ENCODE measurements around the gene CRB1. TPM values are rescaled to one million over a fixed set of nuclear protein-coding genes. Genes with fewer than 3 reads are reported as not detected.

The CRB1 gene
- polyA plus RNA-seq, 3 donors = not detected

DNA sequence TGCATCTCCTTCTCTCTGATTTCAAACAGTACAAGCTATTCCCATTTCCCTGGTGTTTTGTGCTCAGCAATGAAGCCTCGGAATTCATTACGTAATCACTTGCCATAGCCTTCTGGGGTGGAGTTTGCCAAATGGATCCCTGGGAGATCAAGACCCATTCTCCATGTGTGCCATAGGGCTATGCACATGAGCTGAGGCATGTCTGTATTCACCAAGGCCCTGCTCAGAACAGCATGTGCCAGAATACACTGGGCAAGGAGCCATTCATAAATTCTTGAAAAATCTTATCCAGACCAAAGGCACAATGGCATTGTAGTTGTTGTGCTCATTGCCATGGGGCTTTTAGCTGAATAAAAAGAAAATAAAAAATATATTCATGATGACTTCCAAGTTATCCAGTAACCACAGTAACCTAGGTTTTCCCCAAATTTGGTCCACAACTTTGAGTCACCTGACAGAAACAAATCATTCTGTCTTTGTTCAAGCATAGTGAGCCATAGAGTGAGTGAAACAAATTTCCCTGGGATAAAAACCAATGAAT is 53.0 kb downstream of the CRB1 start:
- peaks cover 0 to 3% (median 0%) of the 10 kb centered on the region in 7 donors for H3K9me3 Mint-ChIP-seq
- H3K4me3 ChIP-seq (replicated peaks in 1 of 3; ENCODE audit: low read depth in 2 of 3, low read length in 3 of 3) = no peak overlapping the region
- H3K36me3 Mint-ChIP-seq = no peaks in the 10 kb centered on the region
- no peaks in the 10 kb centered on the region for H3K4me1 ChIP-seq (ENCODE audit: control insufficient read depth in 1 of 2, insufficient read depth in 2 of 2, low read length in 2 of 2)
- no peaks in the 10 kb centered on the region for H3K36me3 ChIP-seq (replicated peaks in 1 of 2; ENCODE audit: control insufficient read depth in 1 of 2, insufficient read depth in 2 of 2, low read length in 2 of 2)
- DNase-seq = no peak
- H3K27me3 ChIP-seq (ENCODE audit: control insufficient read depth in 2 of 2, insufficient read depth in 2 of 2, low read length in 2 of 2) = no peaks in the 10 kb centered on the region
- TF ChIP-seq, protein P1, sequence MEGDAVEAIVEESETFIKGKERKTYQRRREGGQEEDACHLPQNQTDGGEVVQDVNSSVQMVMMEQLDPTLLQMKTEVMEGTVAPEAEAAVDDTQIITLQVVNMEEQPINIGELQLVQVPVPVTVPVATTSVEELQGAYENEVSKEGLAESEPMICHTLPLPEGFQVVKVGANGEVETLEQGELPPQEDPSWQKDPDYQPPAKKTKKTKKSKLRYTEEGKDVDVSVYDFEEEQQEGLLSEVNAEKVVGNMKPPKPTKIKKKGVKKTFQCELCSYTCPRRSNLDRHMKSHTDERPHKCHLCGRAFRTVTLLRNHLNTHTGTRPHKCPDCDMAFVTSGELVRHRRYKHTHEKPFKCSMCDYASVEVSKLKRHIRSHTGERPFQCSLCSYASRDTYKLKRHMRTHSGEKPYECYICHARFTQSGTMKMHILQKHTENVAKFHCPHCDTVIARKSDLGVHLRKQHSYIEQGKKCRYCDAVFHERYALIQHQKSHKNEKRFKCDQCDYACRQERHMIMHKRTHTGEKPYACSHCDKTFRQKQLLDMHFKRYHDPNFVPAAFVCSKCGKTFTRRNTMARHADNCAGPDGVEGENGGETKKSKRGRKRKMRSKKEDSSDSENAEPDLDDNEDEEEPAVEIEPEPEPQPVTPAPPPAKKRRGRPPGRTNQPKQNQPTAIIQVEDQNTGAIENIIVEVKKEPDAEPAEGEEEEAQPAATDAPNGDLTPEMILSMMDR (IDR thresholded peaks at IDR 0.05) = no peak
- no peaks in the 10 kb centered on the region for H3K79me2 ChIP-seq (ENCODE audit: insufficient read depth, low read length)
- H3K4me1 Mint-ChIP-seq = no peaks in the 10 kb centered on the region
- H3K27ac ChIP-seq (ENCODE audit: low read depth in 1 of 2, low read length in 2 of 2) = no peak overlapping the region
- no peaks in the 10 kb centered on the region for H4K20me1 ChIP-seq (ENCODE audit: insufficient read depth, low read length)
- no peak overlapping the region for H3K9ac ChIP-seq (ENCODE audit: insufficient read depth, low read length, poor library complexity, severe bottlenecking)
- no peak overlapping the region for H3K4me3 Mint-ChIP-seq
- H3K9me3 ChIP-seq (replicated peaks in 1 of 2; ENCODE audit: control insufficient read depth in 1 of 2, insufficient read depth in 1 of 2, low read length in 2 of 2) = no peaks in the 10 kb centered on the region
- H2AFZ ChIP-seq (ENCODE audit: insufficient read depth, low read depth, low read length, poor library complexity, severe bottlenecking) = no peak overlapping the region
- intact Hi-C loops (cut with micrococcal nuclease) = no loop called here
- 80% methylated on average over 1 of the region's 2 CpGs for WGBS (ENCODE audit: insufficient coverage)
- H3K4me2 ChIP-seq (replicated peaks; ENCODE audit: extremely low read depth, low read length, poor library complexity, severe bottlenecking) = no peak overlapping the region
- no peak overlapping the region for H3K27ac Mint-ChIP-seq
- no peaks in the 10 kb centered on the region for H3K27me3 Mint-ChIP-seq (ENCODE audit: low read depth in 3 of 3)

DNA sequence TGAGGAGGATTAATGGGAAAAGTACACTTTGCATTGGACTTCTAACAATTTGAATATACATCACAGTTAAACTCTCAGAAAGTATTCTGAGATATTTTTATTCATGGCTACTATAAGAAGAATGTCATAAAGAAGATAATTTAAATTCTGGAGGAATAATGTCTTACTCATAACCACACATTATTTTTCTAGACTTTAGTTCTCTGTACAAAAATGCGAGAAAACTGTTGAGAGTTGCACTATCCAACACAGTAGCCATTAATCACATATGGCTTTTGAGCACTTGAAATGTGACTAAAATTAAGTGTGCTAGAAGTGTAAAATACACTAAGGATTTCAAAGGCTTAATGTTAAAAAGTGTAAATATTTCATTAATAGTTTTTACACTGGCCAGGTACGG is 53.8 kb downstream of the CRB1 start:
- no peak for DNase-seq
- no peaks in the 10 kb centered on the region for H3K4me1 ChIP-seq (ENCODE audit: control insufficient read depth in 1 of 2, insufficient read depth in 2 of 2, low read length in 2 of 2)
- Mint-ChIP-seq H3K36me3 (no peaks in the 10 kb centered on the region), H3K4me3 (no peak overlapping the region), H3K4me1 (no peaks in the 10 kb centered on the region), H3K9me3 (peaks cover 0 to 3% (median 0%) of the 10 kb centered on the region in 7 donors), H3K27me3 (ENCODE audit: low read depth in 3 of 3) (no peaks in the 10 kb centered on the region), H3K27ac (no peak overlapping the region)
- no peak overlapping the region for H3K4me2 ChIP-seq (replicated peaks; ENCODE audit: extremely low read depth, low read length, poor library complexity, severe bottlenecking)
- no peak overlapping the region for H3K27ac ChIP-seq (ENCODE audit: low read depth in 1 of 2, low read length in 2 of 2)
- H2AFZ ChIP-seq (ENCODE audit: insufficient read depth, low read depth, low read length, poor library complexity, severe bottlenecking) = no peak overlapping the region
- intact Hi-C loops (cut with micrococcal nuclease) = no loop called here
- no peaks in the 10 kb centered on the region for H3K9me3 ChIP-seq (replicated peaks in 1 of 2; ENCODE audit: control insufficient read depth in 1 of 2, insufficient read depth in 1 of 2, low read length in 2 of 2)
- no peaks in the 10 kb centered on the region for H3K27me3 ChIP-seq (ENCODE audit: control insufficient read depth in 2 of 2, insufficient read depth in 2 of 2, low read length in 2 of 2)
- TF ChIP-seq, protein P1 (IDR thresholded peaks at IDR 0.05) = no peak
- no peaks in the 10 kb centered on the region for H4K20me1 ChIP-seq (ENCODE audit: insufficient read depth, low read length)
- no peak overlapping the region for H3K9ac ChIP-seq (ENCODE audit: insufficient read depth, low read length, poor library complexity, severe bottlenecking)
- no peaks in the 10 kb centered on the region for H3K36me3 ChIP-seq (replicated peaks in 1 of 2; ENCODE audit: control insufficient read depth in 1 of 2, insufficient read depth in 2 of 2, low read length in 2 of 2)
- H3K4me3 ChIP-seq (replicated peaks in 1 of 3; ENCODE audit: low read depth in 2 of 3, low read length in 3 of 3) = no peak overlapping the region
- H3K79me2 ChIP-seq (ENCODE audit: insufficient read depth, low read length) = no peaks in the 10 kb centered on the region
- WGBS (ENCODE audit: insufficient coverage) = no CpG with 5 or more reads among the region's 2 CpGs

Data from CD14-positive monocyte (primary cell).